DND-41 (cell line): ENCODE measurements around the gene GADD45A.

Experiments used
- ATAC-seq: fragments of 200-7000 bp; cut with Tn5 transposase; 3 replicates; pipeline ENCODE4 v1.9.1; 2021; ENCODE audit warnings: low read depth; ENCODE audit not compliant: insufficient read depth
- DNase-seq: peaks from one replicate; pipeline ENCODE4 v3.0.0-alpha.2; 2020
- H2AFZ ChIP-seq: 2 replicates; pipeline ENCODE4 v1.6.0; 2012; ENCODE audit warnings: low read depth, low read length
- H3K27ac ChIP-seq: 2 replicates; pipeline ENCODE4 v1.5.1; 2012; ENCODE audit warnings: low read length, inconsistent platforms
- H3K27me3 ChIP-seq: fragments of 200-600 bp; sonication (generic); 2 replicates; pipeline ENCODE4 v1.6.0; 2012; ENCODE audit warnings: low read length, mild to moderate bottlenecking, inconsistent platforms; ENCODE audit not compliant: insufficient read depth, poor library complexity
- H3K36me3 ChIP-seq: 2 replicates; pipeline ENCODE4 v1.5.1; 2012; ENCODE audit warnings: low read length, inconsistent platforms; ENCODE audit not compliant: insufficient read depth
- H3K4me1 ChIP-seq: 2 replicates; pipeline ENCODE4 v1.5.1; 2012; ENCODE audit warnings: mild to moderate bottlenecking, low read length; ENCODE audit not compliant: insufficient read depth
- H3K4me2 ChIP-seq: 2 replicates; pipeline ENCODE4 v1.6.0; 2012; ENCODE audit warnings: mild to moderate bottlenecking, moderate library complexity, low read length, inconsistent platforms; ENCODE audit not compliant: insufficient read depth
- H3K4me3 ChIP-seq, 2 experiments: fragments of 200-600 bp in 1 of 2; shearing (Covaris generic) in 1 of 2; 2 replicates each; pipeline ENCODE4 v1.5.1; 2012 to 2016; ENCODE audit warnings: inconsistent platforms in 2 of 2, low read length in 2 of 2, mild to moderate bottlenecking in 2 of 2, low read depth in 1 of 2, moderate library complexity in 1 of 2
- H3K79me2 ChIP-seq: 2 replicates; pipeline ENCODE4 v1.6.0; 2012; ENCODE audit warnings: low read length, inconsistent platforms; ENCODE audit not compliant: insufficient read depth
- H3K9ac ChIP-seq: 2 replicates; pipeline ENCODE4 v1.6.0; 2012; ENCODE audit warnings: low read depth, mild to moderate bottlenecking, inconsistent platforms, low read length, moderate library complexity
- H3K9me3 ChIP-seq: 2 replicates; pipeline ENCODE4 v1.5.1; 2012; ENCODE audit warnings: low read length, moderate library complexity, mild to moderate bottlenecking, inconsistent platforms; ENCODE audit not compliant: insufficient read depth, severe bottlenecking
- H4K20me1 ChIP-seq: 2 replicates; pipeline ENCODE4 v1.6.0; 2012; ENCODE audit warnings: low read length; ENCODE audit not compliant: insufficient read depth
- EZH2 ChIP-seq: IDR thresholded peaks from 3 replicates; pipeline ENCODE4 v1.6.1; 2012; ENCODE audit warnings: borderline replicate concordance, low read depth, mild to moderate bottlenecking, moderate library complexity, low read length, inconsistent platforms; ENCODE audit not compliant: severe bottlenecking
- TF ChIP-seq, protein P1 (sequence below): IDR thresholded peaks from 2 replicates; pipeline ENCODE4 v1.5.1; 2012; ENCODE audit warnings: borderline replicate concordance, low read length, moderate library complexity, mild to moderate bottlenecking; ENCODE audit not compliant: poor library complexity, severe bottlenecking; ENCODE audit errors: extremely low read depth

The GADD45A gene

DNA sequence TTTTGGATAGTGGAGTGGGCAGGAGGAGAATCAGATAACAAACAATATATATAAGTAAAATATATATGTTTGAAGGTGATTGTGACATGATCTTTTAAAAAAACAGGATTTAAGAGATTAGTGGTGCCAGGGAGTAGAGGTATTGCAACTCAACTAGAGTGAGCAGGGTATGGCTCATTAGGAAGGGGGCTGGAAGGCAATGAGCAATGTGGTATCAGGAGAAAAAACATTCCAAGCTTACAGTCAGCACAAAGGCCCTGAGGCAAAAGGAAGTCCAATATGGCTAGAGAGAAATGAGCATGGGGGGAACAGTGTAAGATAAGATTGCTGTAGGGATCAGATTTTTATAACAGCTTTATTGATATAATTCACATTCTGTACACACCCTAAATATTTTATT is 5.3 kb upstream of the GADD45A start:
- H3K4me3 ChIP-seq: no peak overlapping the region
- no peaks in the 10 kb centered on the region for H3K36me3 ChIP-seq
- TF ChIP-seq, protein P1, sequence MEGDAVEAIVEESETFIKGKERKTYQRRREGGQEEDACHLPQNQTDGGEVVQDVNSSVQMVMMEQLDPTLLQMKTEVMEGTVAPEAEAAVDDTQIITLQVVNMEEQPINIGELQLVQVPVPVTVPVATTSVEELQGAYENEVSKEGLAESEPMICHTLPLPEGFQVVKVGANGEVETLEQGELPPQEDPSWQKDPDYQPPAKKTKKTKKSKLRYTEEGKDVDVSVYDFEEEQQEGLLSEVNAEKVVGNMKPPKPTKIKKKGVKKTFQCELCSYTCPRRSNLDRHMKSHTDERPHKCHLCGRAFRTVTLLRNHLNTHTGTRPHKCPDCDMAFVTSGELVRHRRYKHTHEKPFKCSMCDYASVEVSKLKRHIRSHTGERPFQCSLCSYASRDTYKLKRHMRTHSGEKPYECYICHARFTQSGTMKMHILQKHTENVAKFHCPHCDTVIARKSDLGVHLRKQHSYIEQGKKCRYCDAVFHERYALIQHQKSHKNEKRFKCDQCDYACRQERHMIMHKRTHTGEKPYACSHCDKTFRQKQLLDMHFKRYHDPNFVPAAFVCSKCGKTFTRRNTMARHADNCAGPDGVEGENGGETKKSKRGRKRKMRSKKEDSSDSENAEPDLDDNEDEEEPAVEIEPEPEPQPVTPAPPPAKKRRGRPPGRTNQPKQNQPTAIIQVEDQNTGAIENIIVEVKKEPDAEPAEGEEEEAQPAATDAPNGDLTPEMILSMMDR: no peak
- TF ChIP-seq EZH2: no peak
- peaks cover 26% of the 10 kb centered on the region for H3K4me1 ChIP-seq
- no peaks in the 10 kb centered on the region for H3K27me3 ChIP-seq
- no peaks in the 10 kb centered on the region for H4K20me1 ChIP-seq
- ATAC-seq (no peak), DNase-seq (no peak)
- H3K27ac ChIP-seq: no peak overlapping the region
- no peaks in the 10 kb centered on the region for H3K9me3 ChIP-seq
- no peak overlapping the region for H3K4me2 ChIP-seq
- no peaks in the 10 kb centered on the region for H3K79me2 ChIP-seq
- H2AFZ ChIP-seq: no peak overlapping the region
- no peak overlapping the region for H3K9ac ChIP-seq

GRCh38 chr1:67680486-67680885 is 4.5 kb upstream of the GADD45A start:
- H3K9me3 ChIP-seq: no peaks in the 10 kb centered on the region
- peaks cover 2% of the 10 kb centered on the region; the same call in 1 of the 2 replicates for H3K36me3 ChIP-seq
- H3K79me2 ChIP-seq: peaks cover 3% of the 10 kb centered on the region
- TF ChIP-seq, protein P1: no peak
- TF ChIP-seq EZH2: no peak
- ATAC-seq: no peak
- no peak overlapping the region for H3K9ac ChIP-seq
- peaks cover 18% of the 10 kb centered on the region for H3K4me1 ChIP-seq
- 0 out of 2 replicates have a peak, but pooled peaks cover 3% of the 10 kb centered on the region for H4K20me1 ChIP-seq
- H2AFZ ChIP-seq: no peak overlapping the region
- no peak for DNase-seq
- no peak overlapping the region for H3K4me2 ChIP-seq
- H3K27ac ChIP-seq: no peak overlapping the region
- no peaks in the 10 kb centered on the region for H3K27me3 ChIP-seq
- no peak overlapping the region for H3K4me3 ChIP-seq

GRCh38 chr1:67682659-67683197 is 2.3 kb upstream of the GADD45A start:
- peaks cover 22% of the 10 kb centered on the region for H3K4me1 ChIP-seq
- H3K9ac ChIP-seq: no peak overlapping the region
- H3K9me3 ChIP-seq: no peaks in the 10 kb centered on the region
- H3K4me3 ChIP-seq: no peak overlapping the region
- peaks cover 24% of the 10 kb centered on the region for H3K36me3 ChIP-seq
- no peak overlapping the region for H3K27ac ChIP-seq
- H2AFZ ChIP-seq: no peak overlapping the region
- peaks cover 26% of the 10 kb centered on the region for H3K79me2 ChIP-seq
- no peak for DNase-seq
- H3K27me3 ChIP-seq: no peaks in the 10 kb centered on the region
- ATAC-seq: no peak
- no peak overlapping the region for H3K4me2 ChIP-seq
- peaks cover 20% of the 10 kb centered on the region for H4K20me1 ChIP-seq
- TF ChIP-seq, protein P1: no peak
- TF ChIP-seq EZH2: no peak

GRCh38 chr1:67683316-67683715 is 1.7 kb upstream of the GADD45A start:
- Histone ChIP-seq H3K4me2 (no peak overlapping the region), H3K4me3 (no peak overlapping the region), H3K9ac (no peak overlapping the region)

More at GRCh38 chr1:67683316-67683715, 1.7 kb upstream of the GADD45A start:
- no peak overlapping the region for H2AFZ ChIP-seq
- TF ChIP-seq, protein P1: no peak
- no peak for TF ChIP-seq EZH2
- no peak for DNase-seq
- peaks cover 22% of the 10 kb centered on the region for H4K20me1 ChIP-seq
- no peaks in the 10 kb centered on the region for H3K27me3 ChIP-seq
- peaks cover 25% of the 10 kb centered on the region for H3K4me1 ChIP-seq
- no peak overlapping the region for H3K27ac ChIP-seq
- ATAC-seq: no peak
- peaks cover 27% of the 10 kb centered on the region for H3K79me2 ChIP-seq
- H3K9me3 ChIP-seq: no peaks in the 10 kb centered on the region
- H3K36me3 ChIP-seq: peaks cover 29% of the 10 kb centered on the region
